Stimulated activated naive CD8-positive, alpha-beta T cell treated with anti-CD3 and anti-CD28 coated beads, Interleukin-15, amount 100 ng/mL, for 72 hours (primary cell): ENCODE results near the gene ABCC8.
A peak's percentile ranks its signal among the peaks of the same experiment; 100 is the strongest.
"Not testable (repeated sequence)": the region's sequence is repeated elsewhere in the genome, so short reads cannot be mapped to it uniquely, and the experiment has no call there.

Experiments used
- ATAC-seq: fragments of 150-1000 bp; cut with Tn5 transposase; 2 replicates; pipeline ENCODE4 v1.10.0; 2021; ENCODE audit warnings: mild to moderate bottlenecking, moderate library complexity
- DNase-seq, 2 donors: peaks; one replicate each; pipeline ENCODE4 v3.0.0; 2021 to 2022
- H3K27ac Mint-ChIP-seq, 2 donors: one replicate each; pipeline ENCODE4 v1.8.0; 2022; ENCODE audit warnings: mild to moderate bottlenecking in 2 of 2, mixed read lengths in 2 of 2, moderate library complexity in 2 of 2
- H3K27me3 Mint-ChIP-seq: one replicate; pipeline ENCODE4 v1.8.0; 2022; ENCODE audit warnings: mixed read lengths
- H3K4me1 Mint-ChIP-seq: one replicate; pipeline ENCODE4 v1.8.0; 2022; ENCODE audit warnings: mild to moderate bottlenecking, mixed read lengths
- H3K4me3 Mint-ChIP-seq, 2 donors: one replicate each; pipeline ENCODE4 v1.8.0; 2022; ENCODE audit warnings: mild to moderate bottlenecking in 2 of 2, mixed read lengths in 2 of 2, moderate library complexity in 1 of 2
- H3K9me3 Mint-ChIP-seq, 2 donors: one replicate each; pipeline ENCODE4 v1.8.0; 2022; ENCODE audit warnings: mixed read lengths in 2 of 2

Gene ABCC8

DNA sequence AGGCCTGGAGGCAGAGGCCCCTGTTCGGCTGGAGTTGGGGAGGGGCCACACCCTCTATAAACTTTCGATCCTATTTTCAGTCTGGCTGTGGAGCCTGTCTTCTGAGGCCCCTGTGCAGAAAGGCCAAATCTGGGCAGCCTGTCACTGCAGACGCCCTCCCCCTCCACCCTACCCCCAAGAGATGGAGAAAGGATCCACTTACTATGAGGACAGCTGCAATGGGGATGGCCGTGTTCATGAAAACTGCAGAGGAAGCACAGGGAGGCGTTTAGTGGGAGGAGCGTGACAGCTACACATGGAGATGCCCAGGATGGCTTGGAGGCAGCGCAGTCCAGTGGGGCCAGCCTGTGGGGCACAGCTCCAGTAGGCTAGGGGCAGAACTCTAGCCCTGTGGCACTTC is 44.6 kb downstream of the ABCC8 start:
- Mint-ChIP-seq H3K4me3 (no peak overlapping the region), H3K9me3 (no peaks in the 10 kb centered on the region), H3K4me1 (no peaks in the 10 kb centered on the region), H3K27me3 (no peaks in the 10 kb centered on the region), H3K27ac (no peak overlapping the region)
- no peak for DNase-seq
- no peak for ATAC-seq

DNA sequence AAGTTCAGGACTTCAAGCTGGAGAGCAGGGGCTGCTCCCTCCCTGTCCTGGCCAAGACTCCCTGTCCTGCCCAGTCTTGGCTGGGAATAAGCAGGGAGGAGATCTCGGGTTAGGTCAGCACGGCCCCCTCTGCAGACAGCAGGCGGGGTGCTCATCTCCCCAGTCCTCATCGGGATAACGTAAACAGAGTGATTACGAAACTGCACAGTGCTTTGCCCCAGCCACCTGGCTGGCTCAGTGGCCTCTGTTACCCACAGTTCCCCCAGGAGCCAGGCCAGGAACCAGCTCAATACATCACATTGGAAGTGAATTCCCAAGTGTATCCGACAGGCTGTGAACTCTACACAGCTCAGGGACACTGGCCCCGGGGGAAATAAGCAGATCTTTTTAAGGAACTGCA is 45.5 kb downstream of the ABCC8 start:
- ATAC-seq (no peak), DNase-seq (no peak)
- no peak overlapping the region for H3K4me3 Mint-ChIP-seq
- peak overlapping the region in 1 of 2 donors; percentile 39 for H3K27ac Mint-ChIP-seq
- no peaks in the 10 kb centered on the region for H3K4me1 Mint-ChIP-seq
- no peaks in the 10 kb centered on the region for H3K27me3 Mint-ChIP-seq
- H3K9me3 Mint-ChIP-seq, result no peaks in the 10 kb centered on the region

DNA sequence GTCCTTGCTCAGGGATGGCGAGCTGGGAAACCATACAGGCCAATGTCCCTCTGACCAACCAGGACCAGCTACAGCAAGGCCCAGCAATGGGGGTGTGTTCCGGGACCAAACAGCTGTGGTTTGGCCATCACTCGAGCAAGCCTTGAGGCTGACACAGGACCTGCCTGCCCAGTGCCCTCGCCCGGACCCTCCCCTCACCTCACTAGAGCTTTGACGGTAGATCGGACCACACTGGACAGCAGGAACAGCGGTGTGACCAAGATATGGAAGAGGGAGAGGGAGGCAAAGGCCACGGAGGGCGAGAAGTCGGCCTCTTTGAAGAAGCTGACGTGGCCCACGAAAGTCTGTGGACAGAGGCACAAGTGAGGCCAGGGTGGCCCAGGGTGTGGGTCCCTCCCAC is 46.0 kb downstream of the ABCC8 start:
- no peak for DNase-seq
- no peaks in the 10 kb centered on the region for H3K9me3 Mint-ChIP-seq
- no peak for ATAC-seq
- no peak overlapping the region for H3K4me3 Mint-ChIP-seq
- H3K27me3 Mint-ChIP-seq, result no peaks in the 10 kb centered on the region
- no peaks in the 10 kb centered on the region for H3K4me1 Mint-ChIP-seq
- peak overlapping the region in 1 of 2 donors; percentile 39 for H3K27ac Mint-ChIP-seq

DNA sequence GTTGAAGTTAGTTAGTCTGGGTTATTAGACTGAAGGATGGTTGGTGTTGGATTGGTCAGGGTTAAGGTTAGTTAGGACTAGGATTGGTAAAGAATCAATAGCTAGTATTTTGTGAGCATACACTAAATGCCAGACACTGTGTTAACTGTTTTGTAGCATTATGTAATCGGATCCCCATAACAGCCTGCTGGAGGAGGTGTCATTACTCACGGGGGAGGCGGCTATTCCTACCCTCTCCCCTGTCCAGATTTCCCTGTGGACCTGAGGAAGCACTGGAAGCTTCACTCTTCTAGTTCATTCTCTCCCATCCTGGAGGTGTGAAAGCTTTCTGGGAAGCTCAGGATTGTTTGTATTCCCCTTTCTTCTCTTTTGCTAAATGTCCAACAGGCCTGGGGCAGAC is 47.7 kb downstream of the ABCC8 start:
- Mint-ChIP-seq H3K27me3 (no peaks in the 10 kb centered on the region), H3K4me3 (no peak overlapping the region), H3K27ac (no peak overlapping the region), H3K9me3 (no peaks in the 10 kb centered on the region), H3K4me1 (no peaks in the 10 kb centered on the region)
- ATAC-seq (no peak), DNase-seq (no peak)

DNA sequence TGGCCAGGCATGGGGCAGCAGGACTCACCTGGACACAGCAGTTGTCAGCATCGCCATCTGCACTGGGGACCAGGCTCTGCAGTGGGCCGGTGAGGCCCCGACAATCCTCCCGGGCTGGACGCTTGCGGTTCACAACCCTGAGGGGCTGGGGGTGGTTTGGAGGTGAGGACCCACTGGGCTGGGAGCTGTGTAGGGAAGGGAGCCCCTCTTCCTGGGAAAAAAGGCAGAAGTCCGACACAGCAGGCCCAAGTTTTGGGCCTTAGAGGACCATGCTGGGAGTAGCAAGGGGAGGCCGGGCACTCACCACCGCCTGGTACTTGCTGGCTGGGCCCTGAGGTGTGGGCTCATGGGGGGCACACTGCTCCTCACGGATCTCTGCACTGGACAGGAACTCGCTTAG is 48.4 kb downstream of the ABCC8 start:
- ATAC-seq, result no peak
- Mint-ChIP-seq H3K4me1 (no peaks in the 10 kb centered on the region), H3K27me3 (no peaks in the 10 kb centered on the region), H3K9me3 (no peaks in the 10 kb centered on the region), H3K27ac (no peak overlapping the region), H3K4me3 (no peak overlapping the region)
- DNase-seq, result no peak

DNA sequence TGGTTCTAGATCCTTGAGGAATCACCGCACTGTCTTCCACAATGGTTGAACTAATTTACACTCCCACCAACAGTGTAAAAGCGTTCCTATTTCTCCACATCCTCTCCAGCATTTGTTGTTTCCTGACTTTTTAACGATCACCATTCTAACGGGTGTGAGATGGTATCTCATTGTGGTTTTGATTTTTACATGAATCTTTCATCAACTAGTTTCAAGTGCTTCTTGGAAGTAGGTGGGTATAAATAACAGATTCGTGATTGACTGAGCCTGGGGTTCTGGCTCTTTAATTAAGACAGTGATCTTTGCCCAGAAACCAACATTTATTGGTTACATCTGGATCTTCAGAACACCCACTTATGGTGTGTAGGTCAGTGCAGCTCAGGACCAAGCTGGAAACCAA is 50.4 kb downstream of the ABCC8 start:
- H3K27me3 Mint-ChIP-seq, H3K27ac Mint-ChIP-seq, H3K4me1 Mint-ChIP-seq, DNase-seq, H3K4me3 Mint-ChIP-seq, ATAC-seq, H3K9me3 Mint-ChIP-seq: not testable (repeated sequence)

DNA sequence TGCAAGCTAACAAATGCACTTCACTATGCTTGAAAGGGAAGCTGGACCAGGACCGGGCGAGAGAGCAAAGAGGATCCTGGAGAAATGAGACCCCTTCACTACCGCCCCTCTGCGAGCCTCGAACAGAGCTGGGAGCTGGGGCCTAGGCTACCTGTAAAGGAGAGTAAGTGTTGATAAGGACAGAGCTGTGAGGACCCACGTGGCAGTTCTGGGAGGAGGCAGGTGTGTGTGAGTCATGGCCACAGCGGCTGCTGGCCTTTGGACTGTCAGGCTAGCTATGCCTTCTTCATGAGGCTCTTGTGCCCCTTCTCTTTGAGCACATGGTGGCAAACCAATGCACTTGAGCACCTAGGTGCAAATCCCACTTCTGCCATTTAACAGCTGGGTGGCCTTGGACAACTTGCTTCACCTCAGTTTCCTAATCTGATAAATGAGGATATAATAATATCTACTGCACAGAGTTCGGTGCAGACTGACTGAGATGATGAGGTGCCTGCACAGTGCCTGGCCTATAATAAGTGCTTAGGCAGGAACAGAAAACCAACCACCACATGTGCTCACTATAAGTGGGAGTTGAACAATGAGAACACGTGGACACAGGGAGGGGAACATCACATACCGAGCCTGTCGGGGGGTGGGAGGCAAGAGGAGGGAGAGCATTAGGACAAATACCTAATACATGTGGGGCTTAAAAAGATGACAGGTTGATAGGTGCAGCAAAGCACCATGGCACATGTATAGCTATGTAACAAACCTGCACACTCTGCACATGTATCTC is 52.9 kb downstream of the ABCC8 start:
- H3K27me3 Mint-ChIP-seq, result peaks cover 29% of the 10 kb centered on the region
- H3K9me3 Mint-ChIP-seq, result no peaks in the 10 kb centered on the region
- H3K4me1 Mint-ChIP-seq, result no peaks in the 10 kb centered on the region
- ATAC-seq (no peak), DNase-seq (no peak)
- H3K4me3 Mint-ChIP-seq, result no peak overlapping the region
- no peak overlapping the region for H3K27ac Mint-ChIP-seq

DNA sequence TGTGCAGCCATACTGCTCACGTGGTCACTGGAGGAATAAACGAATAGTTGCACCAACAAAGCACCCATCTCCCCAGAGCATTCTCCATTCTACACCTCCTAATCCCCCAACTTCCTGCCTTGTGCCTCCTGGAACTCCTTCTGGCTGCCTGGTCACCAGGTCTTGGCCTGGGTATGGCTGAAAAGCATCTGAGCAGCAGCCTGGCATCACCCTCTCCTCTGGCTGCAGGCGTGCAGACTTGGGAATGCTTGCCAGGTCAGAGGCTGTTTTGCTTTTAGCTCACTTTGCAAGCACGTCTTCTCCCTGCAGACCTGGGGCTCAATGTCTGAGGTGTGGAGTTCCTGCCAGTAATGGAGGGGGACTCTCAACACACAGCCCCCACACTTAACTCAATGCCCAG is 54.9 kb downstream of the ABCC8 start:
- Mint-ChIP-seq H3K27me3 (peaks cover 42% of the 10 kb centered on the region), H3K4me1 (no peaks in the 10 kb centered on the region), H3K9me3 (no peaks in the 10 kb centered on the region), H3K4me3 (no peak overlapping the region), H3K27ac (no peak overlapping the region)
- ATAC-seq (no peak), DNase-seq (no peak)

DNA sequence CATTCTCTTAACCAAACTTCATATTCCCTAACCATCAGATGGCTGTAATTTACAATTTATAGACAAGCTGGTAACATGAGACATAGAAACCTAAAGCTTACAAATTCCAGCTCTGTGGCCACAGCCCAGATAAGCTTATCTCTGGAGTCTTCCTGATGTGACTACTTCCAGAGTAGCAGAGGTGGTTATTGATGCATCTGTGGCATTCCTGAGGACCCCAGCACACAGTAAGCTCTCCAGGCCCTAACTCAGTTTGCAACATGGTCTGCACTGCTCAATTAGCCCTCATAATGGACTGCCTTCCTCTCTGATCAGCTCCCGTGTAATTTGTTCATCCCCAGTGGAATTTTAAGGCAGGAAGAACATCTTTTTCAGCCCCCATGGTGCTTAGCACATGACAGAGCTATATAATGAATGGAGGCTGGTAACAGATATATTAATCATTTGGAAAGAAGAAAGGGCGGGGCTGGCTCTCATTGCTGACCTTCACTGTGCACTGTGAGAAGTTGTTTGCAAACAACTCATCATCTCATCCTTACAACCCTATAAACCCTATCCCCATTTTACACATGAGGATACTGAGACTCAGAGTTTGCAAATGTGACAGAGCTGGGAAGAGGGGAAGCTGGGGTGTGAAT is 58.1 kb downstream of the ABCC8 start:
- no peaks in the 10 kb centered on the region for H3K9me3 Mint-ChIP-seq
- ATAC-seq, result no peak
- DNase-seq, result no peak

DNA sequence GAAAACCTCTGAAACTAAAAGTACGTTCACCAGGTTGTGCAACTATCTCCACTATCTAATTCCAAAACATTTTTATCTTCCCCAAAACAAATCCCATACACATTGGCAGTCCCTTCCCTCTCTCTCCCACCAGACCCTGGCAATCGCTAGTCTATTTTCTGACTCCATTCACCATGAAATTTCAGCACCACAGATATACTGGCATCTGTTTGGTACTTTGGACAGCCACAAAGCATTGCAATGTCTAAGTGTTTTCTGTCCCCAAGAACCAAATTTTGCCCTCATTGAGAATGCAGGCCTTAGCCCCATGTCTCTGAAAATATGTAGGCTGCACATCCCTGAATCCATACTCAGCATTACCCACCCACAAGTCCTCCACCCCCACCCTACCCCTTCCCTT is 60.2 kb downstream of the ABCC8 start:
- no peak overlapping the region for H3K4me3 Mint-ChIP-seq
- no peak overlapping the region for H3K27ac Mint-ChIP-seq
- ATAC-seq, result no peak
- H3K27me3 Mint-ChIP-seq, result peaks cover 72% of the 10 kb centered on the region
- H3K9me3 Mint-ChIP-seq, result no peaks in the 10 kb centered on the region
- peaks cover 25% of the 10 kb centered on the region for H3K4me1 Mint-ChIP-seq
- DNase-seq, result no peak

More for the DNA sequence above, 58.1 kb downstream of the ABCC8 start:
- H3K4me3 Mint-ChIP-seq, result no peak overlapping the region
- peaks cover 68% of the 10 kb centered on the region for H3K27me3 Mint-ChIP-seq
- no peak overlapping the region for H3K27ac Mint-ChIP-seq
- H3K4me1 Mint-ChIP-seq, result peaks cover 21% of the 10 kb centered on the region

DNA sequence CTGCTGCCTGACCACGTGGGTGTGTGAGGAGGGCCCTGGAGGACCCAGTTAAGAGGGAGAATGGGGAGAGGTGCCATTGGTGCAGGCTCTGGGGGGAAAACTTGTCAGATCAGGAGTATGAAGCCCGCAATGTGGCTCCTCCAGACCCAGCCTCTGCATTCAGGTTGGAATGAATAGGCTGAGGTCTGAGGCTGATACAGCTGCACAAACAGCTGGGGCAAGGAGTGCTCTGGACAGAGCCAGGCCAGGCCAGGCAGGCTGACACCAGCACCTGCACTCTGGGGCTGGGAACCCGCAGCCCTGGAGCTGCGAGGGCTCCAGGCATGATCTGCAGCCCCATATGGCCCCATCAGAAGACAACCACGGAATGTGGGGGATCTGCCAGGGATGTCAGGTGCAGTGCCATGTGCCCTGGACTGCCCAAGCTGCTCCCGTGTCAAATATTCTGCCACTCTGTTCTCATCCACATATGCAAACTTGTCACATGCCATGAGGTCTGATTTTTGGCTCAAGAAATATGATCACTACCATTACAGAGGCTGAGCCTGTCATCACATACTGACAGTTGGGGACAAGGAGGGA is 61.0 kb downstream of the ABCC8 start:
- no peak for DNase-seq
- Mint-ChIP-seq H3K4me1 (peaks cover 25% of the 10 kb centered on the region), H3K27ac (no peak overlapping the region), H3K9me3 (no peaks in the 10 kb centered on the region), H3K27me3 (peaks cover 77% of the 10 kb centered on the region), H3K4me3 (no peak overlapping the region)
- ATAC-seq, result no peak

DNA sequence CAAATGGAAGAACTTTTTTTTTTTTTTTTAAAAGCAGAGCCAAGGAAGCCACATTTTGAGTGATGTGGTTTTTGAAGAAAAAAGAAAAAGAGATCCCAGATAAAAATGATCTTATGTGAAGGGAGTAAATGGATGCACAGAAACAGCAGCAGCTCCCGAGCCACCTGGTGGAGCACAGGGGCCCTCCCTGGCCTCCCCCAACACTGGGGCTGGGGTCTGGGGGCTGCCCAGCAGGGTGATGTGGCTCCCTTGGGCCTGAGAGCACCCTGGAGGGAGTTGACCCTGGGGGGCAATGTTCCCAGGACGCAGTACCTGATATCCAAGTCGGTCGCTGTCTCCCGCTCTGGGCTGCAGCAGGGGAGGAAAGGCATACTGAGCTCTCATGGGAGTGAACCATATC is 61.7 kb downstream of the ABCC8 start:
- no peak overlapping the region for H3K4me3 Mint-ChIP-seq
- H3K27me3 Mint-ChIP-seq, result peaks cover 71% of the 10 kb centered on the region
- DNase-seq, result no peak
- H3K27ac Mint-ChIP-seq, result no peak overlapping the region
- H3K4me1 Mint-ChIP-seq, result peaks cover 25% of the 10 kb centered on the region
- no peaks in the 10 kb centered on the region for H3K9me3 Mint-ChIP-seq
- no peak for ATAC-seq

DNA sequence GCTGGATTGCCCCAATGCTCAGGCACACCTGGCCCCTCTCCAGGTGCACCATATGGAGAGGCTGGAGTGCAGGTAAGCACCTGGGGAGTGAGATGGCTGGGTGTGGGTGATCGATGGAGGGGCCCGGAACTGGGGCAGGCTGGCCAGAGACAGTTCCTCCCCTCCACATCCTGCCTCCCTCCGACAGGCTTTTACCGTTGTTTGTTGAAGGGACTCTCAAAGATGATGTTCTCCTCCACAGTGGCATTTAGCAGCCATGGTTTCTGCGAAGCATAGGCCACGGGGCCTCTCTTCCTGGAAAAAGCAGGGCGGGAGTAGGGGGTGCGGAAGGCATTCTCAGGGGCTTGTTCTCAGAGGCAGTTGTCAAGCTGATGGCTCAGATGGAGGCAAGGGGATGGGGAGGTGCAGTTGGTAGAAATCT is 62.3 kb downstream of the ABCC8 start:
- Mint-ChIP-seq H3K9me3 (no peaks in the 10 kb centered on the region), H3K4me3 (peak overlapping the region in 1 of 2 donors; percentile 61), H3K27me3 (peaks cover 65% of the 10 kb centered on the region), H3K4me1 (peaks cover 25% of the 10 kb centered on the region), H3K27ac (no peak overlapping the region)
- ATAC-seq, result peak; percentile 60
- no peak for DNase-seq

DNA sequence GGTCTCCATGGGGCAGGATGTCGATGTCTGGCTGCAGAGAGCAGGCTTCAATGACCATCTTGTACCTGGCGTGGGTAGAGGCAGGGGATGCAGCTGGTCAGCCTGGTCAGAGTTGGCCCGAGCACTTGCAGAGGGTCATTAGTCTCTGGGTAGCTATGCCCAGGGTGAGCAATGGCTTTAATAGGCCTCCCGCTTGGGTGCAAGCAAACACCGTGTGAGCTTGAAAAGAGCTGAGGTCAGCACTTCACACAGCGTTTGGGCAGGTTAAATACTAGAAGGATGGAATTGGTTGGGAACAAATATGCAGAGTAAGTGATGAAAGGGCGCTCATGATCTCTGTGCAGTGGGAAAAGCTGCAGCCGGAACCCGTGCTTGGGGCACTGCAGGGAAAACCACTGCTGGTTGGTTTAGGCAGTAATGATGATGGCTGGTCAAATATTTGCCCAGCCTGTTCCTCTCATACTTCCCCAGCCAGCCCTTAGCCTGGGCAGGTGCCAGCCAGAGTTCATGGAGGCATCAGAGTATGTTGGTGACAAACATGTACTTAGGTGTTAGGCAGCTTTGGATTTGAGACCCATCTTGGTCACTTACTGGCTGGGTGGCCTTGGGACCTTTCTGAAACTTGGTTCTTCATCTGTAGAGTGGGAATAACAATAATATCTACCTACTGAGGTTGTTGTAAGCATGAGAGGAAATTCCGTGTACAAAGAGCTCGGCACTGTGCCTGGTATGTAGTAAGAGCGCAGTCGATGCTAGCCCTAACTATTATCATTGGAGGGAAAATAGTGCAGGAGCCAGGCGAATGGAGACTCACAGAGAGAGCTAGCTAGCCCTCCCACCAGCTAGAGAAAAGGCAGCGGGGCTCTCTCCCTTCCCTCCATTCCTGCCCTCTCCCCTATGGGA is 63.0 kb downstream of the ABCC8 start:
- Mint-ChIP-seq H3K9me3 (no peaks in the 10 kb centered on the region), H3K27me3 (peaks cover 58% of the 10 kb centered on the region), H3K27ac (no peak overlapping the region), H3K4me3 (peak overlapping the region in 1 of 2 donors; percentile 61), H3K4me1 (peaks cover 25% of the 10 kb centered on the region)
- DNase-seq, result no peak
- ATAC-seq, result no peak

DNA sequence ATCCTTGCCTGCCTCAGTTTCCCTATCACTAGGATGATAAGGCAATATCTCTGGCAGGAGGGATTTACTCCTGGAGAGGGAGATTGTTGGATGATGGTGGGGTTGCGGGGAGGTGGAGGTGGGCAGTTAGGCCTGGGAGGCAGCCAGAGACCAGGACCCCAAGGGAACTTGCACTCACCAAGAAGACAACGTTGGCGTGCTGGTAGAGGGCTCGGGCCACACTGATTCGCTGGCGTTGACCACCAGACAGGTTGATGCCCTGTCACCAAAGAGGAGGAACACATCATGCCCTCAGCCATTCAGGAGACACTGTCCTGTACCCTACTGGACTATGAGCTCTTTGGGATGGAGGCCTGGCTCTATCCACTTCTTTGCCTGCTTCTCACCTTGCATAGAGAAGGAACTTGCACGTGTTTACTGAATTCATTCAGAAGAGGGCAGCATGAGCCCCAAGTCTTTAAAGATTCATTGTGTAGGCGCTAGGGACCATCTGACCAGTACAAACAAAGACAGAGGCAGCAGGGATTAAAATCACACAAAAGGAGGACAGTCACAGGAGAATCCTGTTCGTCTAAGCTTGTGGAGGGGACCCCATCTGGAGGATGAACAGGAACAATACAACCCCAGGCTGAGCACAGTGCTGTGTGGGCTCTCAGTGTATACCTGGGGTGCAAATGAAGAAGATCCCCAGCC is 64.0 kb downstream of the ABCC8 start:
- Mint-ChIP-seq H3K27me3 (peaks cover 51% of the 10 kb centered on the region), H3K4me3 (no peak overlapping the region), H3K27ac (no peak overlapping the region), H3K9me3 (no peaks in the 10 kb centered on the region), H3K4me1 (peaks cover 25% of the 10 kb centered on the region)
- DNase-seq (no peak), ATAC-seq (no peak)
